GM12864 (cell line): ENCODE data around the gene BTBD6.

Experiments
- DNase-seq: peaks from one replicate; pipeline ENCODE4 v3.0.0-alpha.2; 2011; ENCODE audit warnings: low read depth
- H3K4me3 ChIP-seq: 2 replicates; pipeline ENCODE4 v1.5.1; 2011; ENCODE audit warnings: mild to moderate bottlenecking, low read depth, low read length, control low read depth
- TF ChIP-seq, protein P1 (sequence below): IDR thresholded peaks from 2 replicates; pipeline ENCODE4 v1.5.1; 2011; ENCODE audit warnings: low read depth, mild to moderate bottlenecking, moderate library complexity, low read length, control low read depth, inconsistent platforms; ENCODE audit errors: missing control alignments

Gene BTBD6

DNA sequence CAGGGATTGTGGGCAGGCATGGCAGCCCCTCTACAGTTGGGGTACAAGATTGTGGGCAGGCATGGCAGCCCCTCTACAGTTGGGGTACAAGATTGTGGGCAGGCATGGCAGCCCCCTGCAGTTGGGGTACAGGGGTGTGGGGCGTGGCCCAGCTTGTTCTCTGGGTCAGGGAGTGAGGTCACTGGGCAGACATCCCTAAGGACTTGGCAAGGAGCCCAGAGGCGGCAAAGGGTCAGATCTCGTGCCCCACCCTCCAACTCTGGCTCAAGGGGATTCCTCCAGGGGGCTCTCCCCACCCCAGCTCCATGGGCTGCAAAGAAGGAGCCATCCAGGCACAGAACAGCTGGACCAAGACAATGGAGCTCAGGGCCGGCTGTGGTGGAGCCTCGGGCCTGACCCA is 41.5 kb upstream of the BTBD6 start:
- TF ChIP-seq, protein P1, sequence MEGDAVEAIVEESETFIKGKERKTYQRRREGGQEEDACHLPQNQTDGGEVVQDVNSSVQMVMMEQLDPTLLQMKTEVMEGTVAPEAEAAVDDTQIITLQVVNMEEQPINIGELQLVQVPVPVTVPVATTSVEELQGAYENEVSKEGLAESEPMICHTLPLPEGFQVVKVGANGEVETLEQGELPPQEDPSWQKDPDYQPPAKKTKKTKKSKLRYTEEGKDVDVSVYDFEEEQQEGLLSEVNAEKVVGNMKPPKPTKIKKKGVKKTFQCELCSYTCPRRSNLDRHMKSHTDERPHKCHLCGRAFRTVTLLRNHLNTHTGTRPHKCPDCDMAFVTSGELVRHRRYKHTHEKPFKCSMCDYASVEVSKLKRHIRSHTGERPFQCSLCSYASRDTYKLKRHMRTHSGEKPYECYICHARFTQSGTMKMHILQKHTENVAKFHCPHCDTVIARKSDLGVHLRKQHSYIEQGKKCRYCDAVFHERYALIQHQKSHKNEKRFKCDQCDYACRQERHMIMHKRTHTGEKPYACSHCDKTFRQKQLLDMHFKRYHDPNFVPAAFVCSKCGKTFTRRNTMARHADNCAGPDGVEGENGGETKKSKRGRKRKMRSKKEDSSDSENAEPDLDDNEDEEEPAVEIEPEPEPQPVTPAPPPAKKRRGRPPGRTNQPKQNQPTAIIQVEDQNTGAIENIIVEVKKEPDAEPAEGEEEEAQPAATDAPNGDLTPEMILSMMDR, result no peak
- H3K4me3 ChIP-seq, result no peak overlapping the region
- DNase-seq, result no peak

DNA sequence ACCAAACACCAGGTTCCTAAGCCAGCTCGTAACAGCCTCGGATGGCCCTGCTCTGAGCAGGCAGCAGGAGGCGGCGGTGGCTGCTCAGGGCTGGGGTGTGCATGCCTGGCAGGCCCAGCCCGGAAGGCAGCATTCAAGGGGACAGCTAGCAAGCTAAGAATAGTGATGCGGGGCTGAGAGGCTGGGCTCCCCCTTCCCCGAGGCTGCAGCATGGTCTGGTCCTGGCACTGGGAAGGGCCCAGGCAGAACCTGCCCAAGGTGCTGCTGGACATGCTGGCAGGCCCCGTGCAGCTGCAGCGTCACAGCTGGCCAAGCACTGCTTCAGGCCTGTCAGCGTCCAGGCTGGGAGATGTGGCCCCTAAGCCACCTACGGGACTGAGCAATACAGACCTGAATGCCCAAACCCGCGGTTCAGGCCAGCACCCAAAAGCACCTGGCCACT is 40.9 kb upstream of the BTBD6 start:
- TF ChIP-seq, protein P1, result no peak
- no peak for DNase-seq

DNA sequence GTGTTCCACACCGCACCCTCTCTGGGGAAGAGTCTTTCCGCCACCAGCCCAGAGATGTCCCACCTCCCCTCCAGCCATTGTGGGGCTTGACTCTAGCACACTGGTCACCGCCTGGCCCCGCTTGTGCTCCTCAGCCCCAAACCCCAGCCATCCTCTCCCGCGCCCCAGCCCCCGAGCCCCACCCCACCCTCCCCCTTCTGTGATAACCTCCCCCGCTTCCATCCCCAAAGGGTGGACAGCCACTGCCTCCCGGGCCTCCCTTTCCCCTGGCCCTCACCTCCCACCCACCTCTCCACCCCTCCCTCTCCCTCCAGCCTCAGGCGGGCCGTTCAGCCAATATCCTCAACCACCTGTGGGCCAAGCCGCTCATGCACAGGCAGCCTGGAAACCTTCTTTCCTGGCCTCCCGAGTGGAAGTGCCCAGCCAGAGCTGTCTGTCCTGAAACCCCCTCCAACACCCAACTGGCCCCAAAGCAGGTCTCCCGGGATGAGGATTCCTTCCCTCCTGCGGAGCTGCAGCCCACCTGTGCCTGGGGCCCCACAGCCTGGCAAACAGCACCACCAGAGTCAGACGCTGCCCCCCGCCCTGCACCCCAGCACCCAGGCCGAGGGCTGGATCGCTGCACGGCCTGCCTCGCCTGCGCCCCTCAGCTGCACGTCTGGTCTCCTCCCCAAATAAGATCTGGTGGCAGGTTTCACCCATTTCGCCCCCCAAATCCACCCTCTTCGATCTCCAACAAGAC is 40.2 kb upstream of the BTBD6 start:
- no peak overlapping the region for H3K4me3 ChIP-seq
- TF ChIP-seq, protein P1, result no peak
- DNase-seq, result no peak

More for the DNA sequence above, 40.9 kb upstream of the BTBD6 start:
- H3K4me3 ChIP-seq, result no peak overlapping the region

DNA sequence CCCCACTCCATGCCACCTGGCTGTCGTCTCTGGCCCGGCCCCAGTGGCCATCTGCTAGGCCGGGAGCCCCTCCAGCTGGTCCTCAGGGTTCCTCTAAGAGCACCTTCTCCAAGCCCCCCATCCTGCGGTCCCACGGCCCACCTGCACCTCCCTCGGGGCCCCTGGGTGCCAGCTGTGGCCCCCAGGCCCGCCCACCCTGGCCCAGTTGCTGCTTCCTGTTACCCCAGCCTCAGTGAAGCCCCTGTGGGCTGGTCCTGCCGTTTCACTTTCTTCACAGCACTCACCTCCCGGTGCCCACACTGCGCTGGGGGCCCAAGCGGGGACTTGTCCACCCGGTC is 39.6 kb upstream of the BTBD6 start:
- DNase-seq, result no peak
- no peak overlapping the region for H3K4me3 ChIP-seq
- TF ChIP-seq, protein P1, result no peak

DNA sequence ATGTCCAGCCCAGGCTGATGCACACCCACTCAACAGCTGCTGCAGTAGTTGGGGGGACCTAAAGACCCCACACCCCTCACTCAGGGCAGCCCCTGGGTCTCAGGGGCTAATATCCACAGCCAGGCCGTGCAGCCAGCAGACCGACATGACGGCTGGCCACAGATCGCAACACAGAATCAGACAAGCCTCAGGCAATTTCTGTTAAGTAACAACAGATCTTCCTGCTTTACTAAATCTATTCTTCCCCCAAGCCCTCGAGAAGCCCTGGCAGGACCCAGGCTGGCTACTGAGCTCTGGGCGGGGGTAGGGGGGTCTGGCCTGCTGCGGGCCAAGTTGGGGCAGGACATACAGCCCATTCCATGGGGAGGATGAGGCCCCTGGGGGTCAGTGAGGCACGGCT is 39.2 kb upstream of the BTBD6 start:
- DNase-seq, result no peak
- TF ChIP-seq, protein P1, result no peak

DNA sequence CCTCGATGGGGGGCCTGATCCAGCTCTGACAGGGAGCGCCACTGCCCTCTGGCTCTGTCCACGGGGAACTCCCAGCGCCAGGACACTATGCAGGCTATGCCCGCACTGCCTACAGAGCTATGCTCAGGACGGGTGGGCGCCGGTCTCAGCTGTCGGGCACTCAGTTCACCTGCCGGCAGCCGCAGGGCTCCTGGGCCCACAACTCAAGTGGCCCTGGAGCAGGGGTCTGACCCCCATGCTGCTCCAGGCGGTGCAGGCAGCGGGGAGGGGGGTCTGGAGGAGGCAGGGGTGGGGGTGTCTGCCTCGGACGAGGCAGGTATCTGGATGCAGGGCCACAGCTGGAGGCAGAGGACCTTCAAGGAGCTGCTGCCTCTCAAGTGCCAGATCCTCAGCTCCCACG is 38.7 kb upstream of the BTBD6 start:
- no peak for DNase-seq
- TF ChIP-seq, protein P1, result no peak

More for the DNA sequence above, 39.2 kb upstream of the BTBD6 start:
- H3K4me3 ChIP-seq, result no peak overlapping the region

DNA sequence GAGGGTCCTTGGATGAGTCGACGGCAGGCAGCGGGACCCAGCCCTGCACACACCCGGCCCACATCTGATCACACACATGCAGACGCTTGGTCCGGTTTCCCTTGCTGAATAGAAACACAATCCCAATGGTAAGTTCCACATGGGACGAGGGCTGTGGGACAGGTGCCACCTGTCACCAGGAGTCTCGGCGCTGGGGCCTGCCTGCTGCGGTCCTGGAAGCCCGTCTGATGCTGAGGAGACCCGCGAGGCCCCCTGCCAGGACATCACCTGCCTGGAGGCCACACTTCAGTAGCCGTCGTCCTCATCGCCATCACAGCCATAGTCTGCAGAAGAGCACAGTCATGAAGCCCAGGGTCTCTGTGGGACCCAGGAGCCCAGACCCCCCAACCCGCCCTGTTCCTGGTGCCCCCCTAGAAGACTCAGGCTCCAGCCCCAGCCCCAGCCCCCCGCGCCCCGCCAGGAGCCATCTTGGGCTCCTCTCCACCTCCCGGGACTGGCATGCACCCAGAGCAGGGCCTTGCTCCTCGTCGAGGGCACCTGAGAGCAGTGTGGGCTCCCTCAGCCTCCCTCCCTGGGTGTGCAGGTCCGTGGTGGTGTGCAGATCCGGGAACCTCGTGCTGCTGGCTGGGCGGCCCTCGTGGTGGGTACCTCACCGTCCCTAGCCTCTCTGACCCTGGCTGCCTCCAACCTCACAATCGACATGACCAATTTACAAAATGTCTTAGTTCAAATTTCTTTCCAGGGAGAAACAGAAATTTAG is 37.9 kb upstream of the BTBD6 start:
- TF ChIP-seq, protein P1, result no peak
- no peak for DNase-seq
- no peak overlapping the region for H3K4me3 ChIP-seq

More for the DNA sequence above, 38.7 kb upstream of the BTBD6 start:
- H3K4me3 ChIP-seq, result no peak overlapping the region
